HepG2 (cell line): ENCODE measurements around the gene TXNRD2. TPM values are rescaled to one million over a fixed set of nuclear protein-coding genes. Genes with fewer than 3 reads are reported as not detected.
A peak's percentile ranks its signal among the peaks of the same experiment; 100 is the strongest.

ENCODE experiments used
- AGO2 ChIP-seq: fragments of 200-400 bp; formaldehyde crosslinking; optimal IDR thresholded peaks from 2 replicates; pipeline ENCODE3; 2017; ENCODE audit warnings: mild to moderate bottlenecking, low read depth, low read length, moderate library complexity
- CBX2 ChIP-seq, 2 experiments: fragments of 200-600 bp in 1 of 2; sonication (generic); formaldehyde crosslinking in 1 of 2; IDR thresholded peaks; 2 replicates each; pipeline versions ENCODE4 v1.7.0 to v1.8.1; 2018 to 2022; ENCODE audit warnings: low read depth in 2 of 2, low read length in 1 of 2, mild to moderate bottlenecking in 1 of 2, missing genetic modification reagents in 1 of 2
- MAF1 ChIP-seq: sonication (generic); formaldehyde crosslinking; IDR thresholded peaks from 2 replicates; pipeline ENCODE4 v1.5.0; 2020; ENCODE audit warnings: missing genetic modification reagents, borderline replicate concordance
- MEF2D ChIP-seq: sonication (generic); formaldehyde crosslinking; IDR thresholded peaks from 2 replicates; pipeline ENCODE4 v1.5.1; 2020; ENCODE audit warnings: mild to moderate bottlenecking, missing genetic modification reagents
- NRL ChIP-seq: sonication (generic); formaldehyde crosslinking; IDR thresholded peaks from 2 replicates; pipeline ENCODE4 v1.5.0; 2020; ENCODE audit warnings: missing genetic modification reagents, mild to moderate bottlenecking, moderate library complexity, borderline replicate concordance
- RBFOX2 ChIP-seq: fragments of 200-400 bp; formaldehyde crosslinking; IDR thresholded peaks from 2 replicates; pipeline ENCODE4 v1.6.1; 2017; ENCODE audit warnings: low read depth, mild to moderate bottlenecking, low read length
- ZNF225 ChIP-seq: sonication (generic); formaldehyde crosslinking; IDR thresholded peaks from 2 replicates; pipeline ENCODE4 v1.4.0; 2020; ENCODE audit warnings: mild to moderate bottlenecking, missing genetic modification reagents
- ZNF724P ChIP-seq: sonication (generic); formaldehyde crosslinking; IDR thresholded peaks from 2 replicates; pipeline ENCODE4 v1.8.0; 2022; ENCODE audit warnings: missing genetic modification reagents, borderline replicate concordance
- polyA plus RNA-seq, 8 experiments: library from polyadenylated mRNA; depleted of rRNA in 3 of 8; stranded (reverse) in 7 of 8; unstranded in 1 of 8; fragments of >200 nt; fragmentation: Illumina TruSeq in 4 of 8; extraction: Trizol in 4 of 8; gene quantifications; 2 replicates each; pipeline versions ENCODE4 v1.2.1 to v1.2.3, GENCODE V29; 2011 to 2016; ENCODE audit warnings: low read depth in 4 of 8, missing spikeins in 1 of 8, mixed read lengths in 1 of 8; ENCODE audit not compliant: insufficient read depth in 1 of 8
- total RNA-seq, 5 experiments: library from RNA; depleted of rRNA; stranded (reverse); fragments of >200 nt; fragmentation: Illumina TruSeq; extraction: Trizol; gene quantifications; 2 replicates each; pipeline ENCODE4 v1.2.3, GENCODE V29; 2016; ENCODE audit warnings: low read depth in 1 of 5
- TF ChIP-seq, protein P1 (sequence below): sonication (generic); formaldehyde crosslinking; IDR thresholded peaks from 2 replicates; pipeline ENCODE4 v1.5.0; 2020; ENCODE audit warnings: mild to moderate bottlenecking, missing genetic modification reagents
- TF ChIP-seq, protein P2 (sequence below): sonication (generic); formaldehyde crosslinking; IDR thresholded peaks from 2 replicates; pipeline ENCODE4 v1.5.0; 2020; ENCODE audit warnings: missing genetic modification reagents
- TF ChIP-seq, protein P3 (sequence below): sonication (generic); formaldehyde crosslinking; IDR thresholded peaks from 2 replicates; pipeline ENCODE4 v1.5.0; 2020; ENCODE audit warnings: missing genetic modification reagents
- TF ChIP-seq, protein P4 (sequence below): sonication (generic); formaldehyde crosslinking; conservative IDR thresholded peaks from 2 replicates; pipeline ENCODE4 v1.8.0; 2022; ENCODE audit warnings: mild to moderate bottlenecking, moderate library complexity, missing genetic modification reagents
- TF ChIP-seq, protein P5 (sequence below): sonication (generic); formaldehyde crosslinking; IDR thresholded peaks from 2 replicates; pipeline ENCODE4 v1.4.0; 2020; ENCODE audit warnings: mild to moderate bottlenecking, missing genetic modification reagents
- TF ChIP-seq, protein P6 (sequence below): sonication (generic); formaldehyde crosslinking; IDR thresholded peaks from 2 replicates; pipeline ENCODE4 v1.4.0; 2020; ENCODE audit warnings: mild to moderate bottlenecking, missing genetic modification reagents

TXNRD2 gene
- total and polyA plus RNA-seq, 2 of the 13 experiments (the other 11 are each of a cell fraction or from before 2014, with no cell fraction given): 17.5 to 18.6 TPM

DNA sequence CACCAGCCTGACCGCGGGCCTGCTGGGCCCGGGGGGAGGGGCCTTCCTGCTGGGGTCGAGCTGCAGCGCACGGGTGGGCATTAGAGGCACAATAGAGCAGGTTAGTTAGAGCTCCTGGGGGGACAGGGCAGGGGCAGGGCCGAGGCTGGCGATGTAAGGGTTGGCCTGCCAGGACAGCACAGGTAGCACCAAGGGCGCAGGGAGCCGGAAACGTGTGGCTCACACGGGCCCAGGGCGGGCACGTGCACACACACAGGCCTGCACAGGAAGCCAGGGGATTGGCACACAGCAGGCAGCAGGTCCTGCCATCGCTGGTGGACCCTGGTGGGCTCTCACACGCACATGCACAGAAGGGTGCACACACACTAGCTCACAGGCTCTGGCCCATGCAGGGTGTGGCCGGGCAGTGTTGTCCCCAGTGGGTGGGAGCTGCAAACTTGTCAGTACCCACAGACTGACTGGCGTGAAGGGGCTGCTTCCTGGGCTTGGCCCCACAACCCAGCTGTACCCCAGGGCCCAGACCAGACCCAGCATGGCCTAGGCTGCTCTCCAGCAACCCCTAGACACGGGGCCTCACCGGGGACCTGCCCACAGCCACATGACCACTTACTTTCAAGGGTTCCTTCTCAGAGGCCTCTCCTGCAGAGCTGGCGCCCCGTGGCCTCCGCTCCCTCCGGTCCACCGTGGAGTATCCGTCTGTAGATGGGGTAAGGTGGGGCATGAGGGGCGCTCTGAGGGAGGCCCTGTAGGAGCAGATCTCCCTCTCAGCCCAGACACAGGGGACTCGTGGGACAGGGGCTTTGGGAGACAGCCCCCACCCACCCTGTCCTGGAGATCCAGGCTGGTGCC, 29.9 kb upstream of the TXNRD2 start (continued):
- TF ChIP-seq, protein P1, sequence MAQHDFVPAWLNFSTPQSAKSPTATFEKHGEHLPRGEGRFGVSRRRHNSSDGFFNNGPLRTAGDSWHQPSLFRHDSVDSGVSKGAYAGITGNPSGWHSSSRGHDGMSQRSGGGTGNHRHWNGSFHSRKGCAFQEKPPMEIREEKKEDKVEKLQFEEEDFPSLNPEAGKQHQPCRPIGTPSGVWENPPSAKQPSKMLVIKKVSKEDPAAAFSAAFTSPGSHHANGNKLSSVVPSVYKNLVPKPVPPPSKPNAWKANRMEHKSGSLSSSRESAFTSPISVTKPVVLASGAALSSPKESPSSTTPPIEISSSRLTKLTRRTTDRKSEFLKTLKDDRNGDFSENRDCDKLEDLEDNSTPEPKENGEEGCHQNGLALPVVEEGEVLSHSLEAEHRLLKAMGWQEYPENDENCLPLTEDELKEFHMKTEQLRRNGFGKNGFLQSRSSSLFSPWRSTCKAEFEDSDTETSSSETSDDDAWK: no peak
- no peak for TF ChIP-seq ZNF225 (CRISPR knock-in tag)
- TF ChIP-seq, protein P2, sequence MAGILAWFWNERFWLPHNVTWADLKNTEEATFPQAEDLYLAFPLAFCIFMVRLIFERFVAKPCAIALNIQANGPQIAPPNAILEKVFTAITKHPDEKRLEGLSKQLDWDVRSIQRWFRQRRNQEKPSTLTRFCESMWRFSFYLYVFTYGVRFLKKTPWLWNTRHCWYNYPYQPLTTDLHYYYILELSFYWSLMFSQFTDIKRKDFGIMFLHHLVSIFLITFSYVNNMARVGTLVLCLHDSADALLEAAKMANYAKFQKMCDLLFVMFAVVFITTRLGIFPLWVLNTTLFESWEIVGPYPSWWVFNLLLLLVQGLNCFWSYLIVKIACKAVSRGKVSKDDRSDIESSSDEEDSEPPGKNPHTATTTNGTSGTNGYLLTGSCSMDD (CRISPR knock-in tag): 0 out of 2 replicates have a peak, but pooled peaks have one; percentile 36
- TF ChIP-seq CBX2 (IDR thresholded peaks at IDR 0.05; ENCODE audit: low read depth, low read length): no peak
- peak; percentile 43; the same call in 1 of the 2 replicates for TF ChIP-seq CBX2 (CRISPR knock-in tag; IDR thresholded peaks at IDR 0.05; ENCODE audit: low read depth)
- TF ChIP-seq NRL (CRISPR knock-in tag): 0 out of 2 replicates have a peak, but pooled peaks have one; percentile 32
- TF ChIP-seq, protein P3, sequence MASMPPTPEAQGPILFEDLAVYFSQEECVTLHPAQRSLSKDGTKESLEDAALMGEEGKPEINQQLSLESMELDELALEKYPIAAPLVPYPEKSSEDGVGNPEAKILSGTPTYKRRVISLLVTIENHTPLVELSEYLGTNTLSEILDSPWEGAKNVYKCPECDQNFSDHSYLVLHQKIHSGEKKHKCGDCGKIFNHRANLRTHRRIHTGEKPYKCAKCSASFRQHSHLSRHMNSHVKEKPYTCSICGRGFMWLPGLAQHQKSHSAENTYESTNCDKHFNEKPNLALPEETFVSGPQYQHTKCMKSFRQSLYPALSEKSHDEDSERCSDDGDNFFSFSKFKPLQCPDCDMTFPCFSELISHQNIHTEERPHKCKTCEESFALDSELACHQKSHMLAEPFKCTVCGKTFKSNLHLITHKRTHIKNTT (CRISPR knock-in tag): no peak
- TF ChIP-seq, protein P4, sequence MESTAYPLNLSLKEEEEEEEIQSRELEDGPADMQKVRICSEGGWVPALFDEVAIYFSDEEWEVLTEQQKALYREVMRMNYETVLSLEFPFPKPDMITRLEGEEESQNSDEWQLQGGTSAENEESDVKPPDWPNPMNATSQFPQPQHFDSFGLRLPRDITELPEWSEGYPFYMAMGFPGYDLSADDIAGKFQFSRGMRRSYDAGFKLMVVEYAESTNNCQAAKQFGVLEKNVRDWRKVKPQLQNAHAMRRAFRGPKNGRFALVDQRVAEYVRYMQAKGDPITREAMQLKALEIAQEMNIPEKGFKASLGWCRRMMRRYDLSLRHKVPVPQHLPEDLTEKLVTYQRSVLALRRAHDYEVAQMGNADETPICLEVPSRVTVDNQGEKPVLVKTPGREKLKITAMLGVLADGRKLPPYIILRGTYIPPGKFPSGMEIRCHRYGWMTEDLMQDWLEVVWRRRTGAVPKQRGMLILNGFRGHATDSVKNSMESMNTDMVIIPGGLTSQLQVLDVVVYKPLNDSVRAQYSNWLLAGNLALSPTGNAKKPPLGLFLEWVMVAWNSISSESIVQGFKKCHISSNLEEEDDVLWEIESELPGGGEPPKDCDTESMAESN: 0 out of 2 replicates have a peak, but pooled peaks have one; percentile 43
- peak; percentile 92 for TF ChIP-seq AGO2
- 0 out of 2 replicates have a peak, but pooled peaks have one; percentile 3 for TF ChIP-seq MEF2D (CRISPR knock-in tag)
- TF ChIP-seq MAF1 (CRISPR knock-in tag): 0 out of 2 replicates have a peak, but pooled peaks have one; percentile 14
- TF ChIP-seq ZNF724P (CRISPR knock-in tag): peak; percentile 41; the same call in 1 of the 2 replicates
- TF ChIP-seq, protein P5, sequence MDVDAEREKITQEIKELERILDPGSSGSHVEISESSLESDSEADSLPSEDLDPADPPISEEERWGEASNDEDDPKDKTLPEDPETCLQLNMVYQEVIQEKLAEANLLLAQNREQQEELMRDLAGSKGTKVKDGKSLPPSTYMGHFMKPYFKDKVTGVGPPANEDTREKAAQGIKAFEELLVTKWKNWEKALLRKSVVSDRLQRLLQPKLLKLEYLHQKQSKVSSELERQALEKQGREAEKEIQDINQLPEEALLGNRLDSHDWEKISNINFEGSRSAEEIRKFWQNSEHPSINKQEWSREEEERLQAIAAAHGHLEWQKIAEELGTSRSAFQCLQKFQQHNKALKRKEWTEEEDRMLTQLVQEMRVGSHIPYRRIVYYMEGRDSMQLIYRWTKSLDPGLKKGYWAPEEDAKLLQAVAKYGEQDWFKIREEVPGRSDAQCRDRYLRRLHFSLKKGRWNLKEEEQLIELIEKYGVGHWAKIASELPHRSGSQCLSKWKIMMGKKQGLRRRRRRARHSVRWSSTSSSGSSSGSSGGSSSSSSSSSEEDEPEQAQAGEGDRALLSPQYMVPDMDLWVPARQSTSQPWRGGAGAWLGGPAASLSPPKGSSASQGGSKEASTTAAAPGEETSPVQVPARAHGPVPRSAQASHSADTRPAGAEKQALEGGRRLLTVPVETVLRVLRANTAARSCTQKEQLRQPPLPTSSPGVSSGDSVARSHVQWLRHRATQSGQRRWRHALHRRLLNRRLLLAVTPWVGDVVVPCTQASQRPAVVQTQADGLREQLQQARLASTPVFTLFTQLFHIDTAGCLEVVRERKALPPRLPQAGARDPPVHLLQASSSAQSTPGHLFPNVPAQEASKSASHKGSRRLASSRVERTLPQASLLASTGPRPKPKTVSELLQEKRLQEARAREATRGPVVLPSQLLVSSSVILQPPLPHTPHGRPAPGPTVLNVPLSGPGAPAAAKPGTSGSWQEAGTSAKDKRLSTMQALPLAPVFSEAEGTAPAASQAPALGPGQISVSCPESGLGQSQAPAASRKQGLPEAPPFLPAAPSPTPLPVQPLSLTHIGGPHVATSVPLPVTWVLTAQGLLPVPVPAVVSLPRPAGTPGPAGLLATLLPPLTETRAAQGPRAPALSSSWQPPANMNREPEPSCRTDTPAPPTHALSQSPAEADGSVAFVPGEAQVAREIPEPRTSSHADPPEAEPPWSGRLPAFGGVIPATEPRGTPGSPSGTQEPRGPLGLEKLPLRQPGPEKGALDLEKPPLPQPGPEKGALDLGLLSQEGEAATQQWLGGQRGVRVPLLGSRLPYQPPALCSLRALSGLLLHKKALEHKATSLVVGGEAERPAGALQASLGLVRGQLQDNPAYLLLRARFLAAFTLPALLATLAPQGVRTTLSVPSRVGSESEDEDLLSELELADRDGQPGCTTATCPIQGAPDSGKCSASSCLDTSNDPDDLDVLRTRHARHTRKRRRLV (CRISPR knock-in tag): no peak
- TF ChIP-seq RBFOX2: peak; percentile 78
- TF ChIP-seq, protein P6, sequence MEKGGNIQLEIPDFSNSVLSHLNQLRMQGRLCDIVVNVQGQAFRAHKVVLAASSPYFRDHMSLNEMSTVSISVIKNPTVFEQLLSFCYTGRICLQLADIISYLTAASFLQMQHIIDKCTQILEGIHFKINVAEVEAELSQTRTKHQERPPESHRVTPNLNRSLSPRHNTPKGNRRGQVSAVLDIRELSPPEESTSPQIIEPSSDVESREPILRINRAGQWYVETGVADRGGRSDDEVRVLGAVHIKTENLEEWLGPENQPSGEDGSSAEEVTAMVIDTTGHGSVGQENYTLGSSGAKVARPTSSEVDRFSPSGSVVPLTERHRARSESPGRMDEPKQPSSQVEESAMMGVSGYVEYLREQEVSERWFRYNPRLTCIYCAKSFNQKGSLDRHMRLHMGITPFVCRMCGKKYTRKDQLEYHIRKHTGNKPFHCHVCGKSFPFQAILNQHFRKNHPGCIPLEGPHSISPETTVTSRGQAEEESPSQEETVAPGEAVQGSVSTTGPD: no peak
